Loucy (cell line): ENCODE results near the gene CRAMP1.
"Not testable (repeated sequence)": the region's sequence is repeated elsewhere in the genome, so short reads cannot be mapped to it uniquely, and the experiment has no call there.

Experiments used
- H2AFZ ChIP-seq: fragments of 200-600 bp; sonication (generic); 2 replicates; pipeline ENCODE4 v1.6.0; 2016; ENCODE audit warnings: antibody characterized with exemption, mild to moderate bottlenecking, low read length, moderate library complexity
- H3F3A ChIP-seq: fragments of 200-600 bp; 2 replicates; pipeline ENCODE4 v1.6.0; 2016; ENCODE audit warnings: antibody characterized with exemption, low read depth, mild to moderate bottlenecking
- H3K27me3 ChIP-seq: fragments of 200-600 bp; sonication (generic); 2 replicates; pipeline ENCODE4 v1.6.1; 2014; ENCODE audit warnings: low read length, mild to moderate bottlenecking; ENCODE audit not compliant: insufficient read depth, poor library complexity, severe bottlenecking
- H3K36me3 ChIP-seq: fragments of 200-600 bp; sonication (generic); 2 replicates; pipeline ENCODE4 v1.6.1; 2016; ENCODE audit warnings: low read length; ENCODE audit not compliant: insufficient read depth
- H3K4me1 ChIP-seq: fragments of 200-600 bp; sonication (generic); 2 replicates; pipeline ENCODE4 v1.5.1; 2014; ENCODE audit warnings: low read length, mild to moderate bottlenecking; ENCODE audit not compliant: insufficient read depth, poor library complexity, severe bottlenecking
- H3K4me2 ChIP-seq: fragments of 200-600 bp; sonication (generic); 2 replicates; pipeline ENCODE4 v1.6.0; 2014; ENCODE audit warnings: antibody characterized with exemption, low read length, low read depth, mild to moderate bottlenecking; ENCODE audit not compliant: poor library complexity, severe bottlenecking
- H3K4me3 ChIP-seq: fragments of 200-600 bp; sonication (generic); 2 replicates; pipeline ENCODE4 v1.5.1; 2014; ENCODE audit warnings: low read length, mild to moderate bottlenecking, mixed read lengths; ENCODE audit not compliant: poor library complexity, severe bottlenecking
- H3K79me2 ChIP-seq: fragments of 200-600 bp; sonication (generic); 2 replicates; pipeline ENCODE4 v1.6.1; 2014; ENCODE audit warnings: low read length; ENCODE audit not compliant: insufficient read depth
- H3K9ac ChIP-seq: fragments of 200-600 bp; sonication (generic); 2 replicates; pipeline ENCODE4 v1.6.0; 2014; ENCODE audit warnings: mild to moderate bottlenecking, low read depth, low read length, moderate library complexity; ENCODE audit not compliant: poor library complexity, severe bottlenecking
- H3K9me2 ChIP-seq: fragments of 200-600 bp; sonication (generic); replicated peaks from 2 replicates; pipeline ENCODE4 v1.6.1; 2016; ENCODE audit warnings: low read depth, low read length, mixed read lengths
- H3K9me3 ChIP-seq: fragments of 200-600 bp; sonication (generic); 2 replicates; pipeline ENCODE4 v1.6.1; 2014; ENCODE audit warnings: mild to moderate bottlenecking, antibody characterized with exemption, low read length, low read depth; ENCODE audit not compliant: insufficient read depth
- H4K20me1 ChIP-seq: fragments of 200-600 bp; sonication (generic); 2 replicates; pipeline ENCODE4 v1.6.0; 2014; ENCODE audit warnings: antibody characterized with exemption, low read length, mild to moderate bottlenecking; ENCODE audit not compliant: insufficient read depth, poor library complexity, severe bottlenecking
- CTCF ChIP-seq: fragments of 200-600 bp; sonication (generic); conservative IDR thresholded peaks from 2 replicates; pipeline ENCODE4 v1.5.1; 2014; ENCODE audit warnings: mild to moderate bottlenecking, antibody characterized with exemption, low read length
- EZH2phosphoT487 ChIP-seq: fragments of 200-600 bp; IDR thresholded peaks from 2 replicates; pipeline ENCODE4 v1.6.1; 2018; ENCODE audit warnings: antibody characterized with exemption, mild to moderate bottlenecking, moderate library complexity, borderline replicate concordance

CRAMP1 gene

GRCh38 chr16:1590366-1590765 lies 21.8 kb upstream of the CRAMP1 start:
- Histone ChIP-seq H3K9me2 (no peaks in the 10 kb centered on the region), H3K4me3 (no peak overlapping the region), H3K4me2 (no peak overlapping the region), H4K20me1 (no peaks in the 10 kb centered on the region), H3K9me3 (no peaks in the 10 kb centered on the region), H3K79me2 (no peaks in the 10 kb centered on the region), H3K4me1 (no peaks in the 10 kb centered on the region), H2AFZ (no peak overlapping the region), H3K9ac (no peak overlapping the region), H3K27me3 (no peaks in the 10 kb centered on the region), H3K36me3 (no peaks in the 10 kb centered on the region), H3F3A (no peaks in the 10 kb centered on the region)
- TF ChIP-seq EZH2phosphoT487 (no peak), CTCF (no peak)

GRCh38 chr16:1590930-1591705 lies 21.0 kb upstream of the CRAMP1 start:
- Histone ChIP-seq H3K79me2 (no peaks in the 10 kb centered on the region), H4K20me1 (no peaks in the 10 kb centered on the region), H3K4me2 (no peak overlapping the region), H2AFZ (no peak overlapping the region), H3K4me1 (no peaks in the 10 kb centered on the region), H3K9ac (no peak overlapping the region), H3K4me3 (no peak overlapping the region), H3K9me3 (no peaks in the 10 kb centered on the region), H3F3A (no peaks in the 10 kb centered on the region), H3K9me2 (no peaks in the 10 kb centered on the region), H3K36me3 (no peaks in the 10 kb centered on the region), H3K27me3 (no peaks in the 10 kb centered on the region)
- TF ChIP-seq CTCF, result no peak
- no peak for TF ChIP-seq EZH2phosphoT487

- no peaks in the 10 kb centered on the region for H3K79me2 ChIP-seq
- TF ChIP-seq CTCF, result no peak
- TF ChIP-seq EZH2phosphoT487, result no peak
Measured at GRCh38 chr16:1592446-1592845, 19.7 kb upstream of the CRAMP1 start.

GRCh38 chr16:1595511-1595910 lies 16.6 kb upstream of the CRAMP1 start:
- not testable (repeated sequence) for H3K4me1 ChIP-seq, H3K79me2 ChIP-seq, H3K9me3 ChIP-seq, H3K4me2 ChIP-seq, H4K20me1 ChIP-seq, H3K27me3 ChIP-seq, H3F3A ChIP-seq, H3K9ac ChIP-seq, H3K36me3 ChIP-seq, H2AFZ ChIP-seq, H3K4me3 ChIP-seq, H3K9me2 ChIP-seq

More at GRCh38 chr16:1592446-1592845, 19.7 kb upstream of the CRAMP1 start:
- Histone ChIP-seq H3K9me2 (no peaks in the 10 kb centered on the region), H3K4me1 (no peaks in the 10 kb centered on the region), H3K4me3 (no peak overlapping the region), H4K20me1 (no peaks in the 10 kb centered on the region), H3K9ac (no peak overlapping the region), H3K36me3 (no peaks in the 10 kb centered on the region), H2AFZ (no peak overlapping the region), H3K27me3 (no peaks in the 10 kb centered on the region), H3K9me3 (no peaks in the 10 kb centered on the region), H3K4me2 (no peak overlapping the region), H3F3A (no peaks in the 10 kb centered on the region)
